Endothelial cell of umbilical vein (primary cell): ENCODE results near the gene SPAG16.

Experiments
- EZH2 ChIP-seq: IDR thresholded peaks from 2 replicates; pipeline ENCODE4 v1.6.1; 2012; ENCODE audit warnings: borderline replicate concordance, low read depth, mild to moderate bottlenecking, moderate library complexity, low read length, inconsistent platforms; ENCODE audit not compliant: severe bottlenecking
- POLR2A ChIP-seq: IDR thresholded peaks from 2 replicates; pipeline ENCODE4 v1.6.1; 2012; ENCODE audit warnings: low read depth, mild to moderate bottlenecking, control low read depth, low read length
- POLR2AphosphoS5 ChIP-seq: IDR thresholded peaks from 2 replicates; pipeline ENCODE4 v1.6.1; 2012; ENCODE audit warnings: low read depth, mild to moderate bottlenecking, control low read depth, low read length, moderate library complexity; ENCODE audit not compliant: insufficient read depth
- TF ChIP-seq, protein P1 (sequence below), 2 donors: IDR thresholded peaks; 1 replicate in 1 of 2; 2 replicates in 1 of 2; pipeline ENCODE4 v1.5.1; 2011; ENCODE audit warnings: low read length in 2 of 2, mild to moderate bottlenecking in 2 of 2, moderate library complexity in 2 of 2, control low read depth in 1 of 2, inconsistent platforms in 1 of 2, low read depth in 1 of 2; ENCODE audit not compliant: insufficient read depth in 1 of 2; ENCODE audit errors: extremely low read depth in 1 of 2
- TF ChIP-seq, protein P2 (sequence below): IDR thresholded peaks from 2 replicates; pipeline ENCODE4 v1.6.1; 2011; ENCODE audit not compliant: insufficient read depth, insufficient read length

DNA sequence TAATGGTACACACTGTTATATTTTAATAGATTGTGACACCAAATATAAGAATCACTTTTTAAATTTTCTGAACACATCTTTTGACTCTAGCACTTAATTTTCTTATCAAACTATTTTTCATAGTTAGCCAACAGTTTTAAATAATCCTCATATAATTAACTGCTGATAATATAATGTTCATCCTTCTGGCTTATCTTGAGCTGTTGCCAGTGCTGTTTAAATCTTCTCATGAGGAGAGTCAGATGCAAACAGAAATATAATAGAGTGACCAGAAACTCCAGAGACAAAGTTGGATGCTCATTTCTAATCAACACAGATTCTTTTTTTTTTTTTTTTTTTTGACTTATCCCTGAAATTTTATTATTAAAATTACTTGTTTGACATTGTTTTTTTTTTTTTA lies 282.6 kb downstream of the SPAG16 start:
- TF ChIP-seq, protein P1, sequence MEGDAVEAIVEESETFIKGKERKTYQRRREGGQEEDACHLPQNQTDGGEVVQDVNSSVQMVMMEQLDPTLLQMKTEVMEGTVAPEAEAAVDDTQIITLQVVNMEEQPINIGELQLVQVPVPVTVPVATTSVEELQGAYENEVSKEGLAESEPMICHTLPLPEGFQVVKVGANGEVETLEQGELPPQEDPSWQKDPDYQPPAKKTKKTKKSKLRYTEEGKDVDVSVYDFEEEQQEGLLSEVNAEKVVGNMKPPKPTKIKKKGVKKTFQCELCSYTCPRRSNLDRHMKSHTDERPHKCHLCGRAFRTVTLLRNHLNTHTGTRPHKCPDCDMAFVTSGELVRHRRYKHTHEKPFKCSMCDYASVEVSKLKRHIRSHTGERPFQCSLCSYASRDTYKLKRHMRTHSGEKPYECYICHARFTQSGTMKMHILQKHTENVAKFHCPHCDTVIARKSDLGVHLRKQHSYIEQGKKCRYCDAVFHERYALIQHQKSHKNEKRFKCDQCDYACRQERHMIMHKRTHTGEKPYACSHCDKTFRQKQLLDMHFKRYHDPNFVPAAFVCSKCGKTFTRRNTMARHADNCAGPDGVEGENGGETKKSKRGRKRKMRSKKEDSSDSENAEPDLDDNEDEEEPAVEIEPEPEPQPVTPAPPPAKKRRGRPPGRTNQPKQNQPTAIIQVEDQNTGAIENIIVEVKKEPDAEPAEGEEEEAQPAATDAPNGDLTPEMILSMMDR (IDR thresholded peaks at IDR 0.05; ENCODE audit: extremely low read depth in 1 of 2, insufficient read depth in 1 of 2, low read depth in 1 of 2, low read length in 2 of 2): no peak
- TF ChIP-seq POLR2AphosphoS5: no peak
- no peak for TF ChIP-seq EZH2
- TF ChIP-seq, protein P2, sequence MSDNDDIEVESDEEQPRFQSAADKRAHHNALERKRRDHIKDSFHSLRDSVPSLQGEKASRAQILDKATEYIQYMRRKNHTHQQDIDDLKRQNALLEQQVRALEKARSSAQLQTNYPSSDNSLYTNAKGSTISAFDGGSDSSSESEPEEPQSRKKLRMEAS: no peak
- TF ChIP-seq POLR2A: no peak
